GM23338 (cell line): ENCODE results near the gene AXL. TPM values are rescaled to one million over a fixed set of nuclear protein-coding genes. Genes with fewer than 3 reads are reported as not detected.

ENCODE experiments used
- ATAC-seq: fragments of 200-7000 bp; cut with Tn5 transposase; 3 replicates; pipeline ENCODE4 v1.9.1; 2020
- DNase-seq: peaks from one replicate; pipeline ENCODE4 v3.0.0-alpha.2; 2015; ENCODE audit warnings: low spot score
- H2AFZ ChIP-seq: fragments of 200-600 bp; sonication (generic); 2 replicates; pipeline ENCODE4 v1.8.0; 2016; ENCODE audit warnings: antibody characterized with exemption, mild to moderate bottlenecking, moderate library complexity
- H3F3A ChIP-seq: fragments of 200-600 bp; sonication (generic); replicated peaks from 2 replicates; pipeline ENCODE4 v1.8.0; 2017; ENCODE audit warnings: antibody characterized with exemption, mixed run types, low read depth
- H3K27ac ChIP-seq: fragments of 200-600 bp; sonication (generic); 2 replicates; pipeline ENCODE4 v1.6.1; 2016; ENCODE audit warnings: low read depth
- H3K27me3 ChIP-seq: fragments of 200-600 bp; sonication (generic); 2 replicates; pipeline ENCODE4 v1.8.0; 2016; ENCODE audit warnings: mild to moderate bottlenecking, mixed run types, moderate library complexity; ENCODE audit not compliant: insufficient read depth
- H3K36me3 ChIP-seq: fragments of 200-600 bp; sonication (generic); 2 replicates; pipeline ENCODE4 v1.8.0; 2016; ENCODE audit warnings: mild to moderate bottlenecking; ENCODE audit not compliant: insufficient read depth
- H3K4me1 ChIP-seq: fragments of 200-600 bp; sonication (generic); 2 replicates; pipeline ENCODE4 v1.8.0; 2016; ENCODE audit warnings: mild to moderate bottlenecking, moderate library complexity; ENCODE audit not compliant: insufficient read depth
- H3K4me2 ChIP-seq: fragments of 200-600 bp; sonication (generic); 2 replicates; pipeline ENCODE4 v1.7.1; 2017; ENCODE audit warnings: mixed run types
- H3K4me3 ChIP-seq: fragments of 200-600 bp; sonication (generic); 2 replicates; pipeline ENCODE4 v1.6.1; 2016; ENCODE audit warnings: mixed run types
- H3K79me2 ChIP-seq: fragments of 200-600 bp; sonication (generic); replicated peaks from 2 replicates; pipeline ENCODE4 v1.8.0; 2017; ENCODE audit warnings: mild to moderate bottlenecking; ENCODE audit not compliant: insufficient read depth
- H3K9me2 ChIP-seq: fragments of 200-600 bp; sonication (generic); 2 replicates; pipeline ENCODE4 v1.8.0; 2017; ENCODE audit not compliant: insufficient read depth
- H4K20me1 ChIP-seq: fragments of 200-600 bp; sonication (generic); replicated peaks from 2 replicates; pipeline ENCODE4 v1.8.0; 2017; ENCODE audit warnings: mild to moderate bottlenecking; ENCODE audit not compliant: insufficient read depth
- H3K27ac Mint-ChIP-seq: 2 replicates; pipeline ENCODE4 v1.8.0; 2020; ENCODE audit warnings: inconsistent platforms, mild to moderate bottlenecking, moderate library complexity, mixed read lengths
- H3K27me3 Mint-ChIP-seq: 3 replicates; pipeline ENCODE4 v1.8.0; 2022; ENCODE audit warnings: low read depth, mild to moderate bottlenecking, moderate library complexity, mixed read lengths, inconsistent platforms; ENCODE audit not compliant: insufficient read depth, poor library complexity
- H3K36me3 Mint-ChIP-seq: 3 replicates; pipeline ENCODE4 v1.8.0; 2021; ENCODE audit warnings: low read depth, mild to moderate bottlenecking, inconsistent platforms, moderate library complexity, mixed read lengths
- H3K4me1 Mint-ChIP-seq: 3 replicates; pipeline ENCODE4 v1.8.0; 2020; ENCODE audit warnings: mild to moderate bottlenecking, inconsistent platforms, mixed read lengths
- H3K4me3 Mint-ChIP-seq: 3 replicates; pipeline ENCODE4 v1.8.0; 2021; ENCODE audit warnings: moderate library complexity, mild to moderate bottlenecking, inconsistent platforms, mixed read lengths
- H3K9me3 Mint-ChIP-seq: 3 replicates; pipeline ENCODE4 v1.8.0; 2020; ENCODE audit warnings: moderate library complexity, mild to moderate bottlenecking, inconsistent platforms, mixed read lengths
- CREB1 ChIP-seq: fragments of 250-450 bp; sonication (Bioruptor Pico); IDR thresholded peaks from 2 replicates; pipeline ENCODE4 v1.5.0; 2020; ENCODE audit warnings: low read depth, mild to moderate bottlenecking, moderate library complexity
- CTCF ChIP-seq, 2 experiments: fragments of 200-600 bp in 1 of 2; sonication (generic) in 1 of 2; conservative IDR thresholded peaks; 2 replicates each; pipeline versions ENCODE4 v1.5.1 to v1.6.1; 2016 to 2017; ENCODE audit warnings: antibody characterized with exemption in 2 of 2, low read depth in 2 of 2, mild to moderate bottlenecking in 2 of 2, moderate library complexity in 1 of 2
- ETS1 ChIP-seq: IDR thresholded peaks from 2 replicates; pipeline ENCODE4 v1.6.1; 2016; ENCODE audit warnings: antibody characterized with exemption
- EZH2 ChIP-seq: fragments of 200-600 bp; sonication (generic); IDR thresholded peaks from one replicate; pipeline ENCODE4 v1.8.0; 2017; ENCODE audit warnings: antibody characterized with exemption, mild to moderate bottlenecking, low read depth; ENCODE audit not compliant: unreplicated experiment
- EZH2phosphoT487 ChIP-seq: fragments of 200-600 bp; sonication (generic); IDR thresholded peaks from one replicate; pipeline ENCODE4 v1.8.1; 2018; ENCODE audit warnings: antibody characterized with exemption; ENCODE audit not compliant: unreplicated experiment
- NANOG ChIP-seq: IDR thresholded peaks from 2 replicates; pipeline ENCODE4 v1.6.1; 2016; ENCODE audit warnings: antibody characterized with exemption, borderline replicate concordance
- POLR2AphosphoS5 ChIP-seq: IDR thresholded peaks from 2 replicates; pipeline ENCODE4 v1.6.1; 2016; ENCODE audit warnings: antibody characterized with exemption, low read depth
- STAT1 ChIP-seq: IDR thresholded peaks from one replicate; pipeline ENCODE4 v1.6.1; 2016; ENCODE audit warnings: antibody characterized with exemption; ENCODE audit not compliant: unreplicated experiment
- ZNF462 ChIP-seq: fragments of 250-450 bp; sonication (Bioruptor Pico); IDR thresholded peaks from 2 replicates; pipeline ENCODE4 v1.5.0; 2020; ENCODE audit warnings: mild to moderate bottlenecking, moderate library complexity
- polyA plus RNA-seq: library from polyadenylated mRNA; unstranded; fragments of >200 nt; fragmentation: Nextera tagmentation; extraction: Ambion mirVana; gene quantifications from 2 replicates; pipeline ENCODE4 v1.2.1, GENCODE V29; 2016
- total RNA-seq: library from RNA; depleted of rRNA; stranded (reverse); fragments of >200 nt; shearing (Covaris generic); gene quantifications from 2 replicates; pipeline ENCODE4 v1.2.3, GENCODE V29; 2014

The AXL gene
- total and polyA plus RNA-seq, 2 experiments from 2014 or later: 9.0 to 28.4 TPM

GRCh38 chr19:41269571-41269970 is 50.5 kb downstream of the AXL start:
- no peak for ATAC-seq
- H3K79me2 ChIP-seq: peaks cover 64% of the 10 kb centered on the region
- no peak for DNase-seq
- Mint-ChIP-seq H3K27ac (no peak overlapping the region), H3K4me1 (peaks cover 19% of the 10 kb centered on the region), H3K36me3 (peaks cover 92% of the 10 kb centered on the region), H3K4me3 (no peak overlapping the region), H3K27me3 (peaks cover 9% of the 10 kb centered on the region), H3K9me3 (no peaks in the 10 kb centered on the region; the same call in 2 of the 3 replicates)
- H3F3A ChIP-seq: peaks cover 37% of the 10 kb centered on the region
- H3K9me2 ChIP-seq: no peaks in the 10 kb centered on the region
- no peak overlapping the region for H2AFZ ChIP-seq
- H4K20me1 ChIP-seq: peaks cover 50% of the 10 kb centered on the region
- H3K4me1 ChIP-seq: peaks cover 7% of the 10 kb centered on the region
- TF ChIP-seq POLR2AphosphoS5: no peak
- no peak for TF ChIP-seq EZH2
- no peak for TF ChIP-seq ETS1
- no peak for TF ChIP-seq CREB1
- TF ChIP-seq ZNF462: no peak
- H3K27ac ChIP-seq: no peak overlapping the region
- H3K4me3 ChIP-seq: no peak overlapping the region
- no peaks in the 10 kb centered on the region for H3K27me3 ChIP-seq
- no peak overlapping the region for H3K4me2 ChIP-seq
- H3K36me3 ChIP-seq: peaks cover 65% of the 10 kb centered on the region

- H3K27me3 ChIP-seq: no peaks in the 10 kb centered on the region
- Mint-ChIP-seq H3K27me3 (peaks cover 2% of the 10 kb centered on the region), H3K4me1 (no peaks in the 10 kb centered on the region), H3K4me3 (no peak overlapping the region), H3K27ac (no peak overlapping the region), H3K36me3 (peaks cover 97% of the 10 kb centered on the region), H3K9me3 (no peaks in the 10 kb centered on the region; the same call in 2 of the 3 replicates)
- no peaks in the 10 kb centered on the region for H3K4me1 ChIP-seq
- H3K79me2 ChIP-seq: peaks cover 29% of the 10 kb centered on the region
- peaks cover 55% of the 10 kb centered on the region for H3F3A ChIP-seq
- no peak overlapping the region for H3K4me2 ChIP-seq
- H2AFZ ChIP-seq: no peak overlapping the region
- H3K4me3 ChIP-seq: no peak overlapping the region
- H4K20me1 ChIP-seq: peaks cover 50% of the 10 kb centered on the region
- no peak overlapping the region for H3K27ac ChIP-seq
- DNase-seq: no peak
- peaks cover 97% of the 10 kb centered on the region for H3K36me3 ChIP-seq
- no peaks in the 10 kb centered on the region for H3K9me2 ChIP-seq
- ATAC-seq: no peak
- TF ChIP-seq NANOG: no peak
- TF ChIP-seq CREB1: no peak
- no peak for TF ChIP-seq CTCF (conservative IDR thresholded peaks at IDR 0.05; ENCODE audit: low read depth in 2 of 2)
- no peak for TF ChIP-seq EZH2
- no peak for TF ChIP-seq EZH2phosphoT487
- TF ChIP-seq POLR2AphosphoS5: no peak
- TF ChIP-seq STAT1: no peak
- TF ChIP-seq ETS1: no peak
Observed at GRCh38 chr19:41273076-41273475, 54.1 kb downstream of the AXL start.
